ENCODE measurements around the gene ACSS2. TPM values are rescaled to one million over a fixed set of nuclear protein-coding genes. Genes with fewer than 3 reads are reported as not detected.

Gene ACSS2
- total and polyA plus RNA-seq, 2 of the 8 experiments (the other 6 are each of a cell fraction or from before 2014, with no cell fraction given) = 17.7 to 24.2 TPM

DNA sequence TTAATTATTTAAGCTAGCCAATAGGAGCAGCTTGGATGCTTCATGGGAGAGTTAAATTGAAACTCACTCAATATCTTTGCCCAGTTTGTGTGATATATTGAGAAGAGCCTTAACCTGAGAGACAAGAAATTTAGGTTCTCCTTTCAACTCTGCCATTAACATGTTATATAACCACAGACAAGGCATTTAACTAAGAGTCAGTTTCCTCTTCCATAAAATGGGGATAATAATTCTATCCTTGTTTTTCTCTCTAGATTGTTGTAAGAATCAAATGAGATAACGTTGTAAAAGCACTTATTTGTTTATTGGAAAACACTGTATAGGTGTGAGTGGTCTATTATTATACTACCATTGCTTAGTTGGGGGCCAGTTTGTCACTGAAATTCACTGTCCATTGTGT, 7.8 kb downstream of the ACSS2 start:
- Histone ChIP-seq H3K56ac (replicated peaks; ENCODE audit: insufficient read length, low read depth, low read length) (no peak overlapping the region), H4K20me1 (replicated peaks in 1 of 2; ENCODE audit: control insufficient read depth in 1 of 2, insufficient read depth in 2 of 2, low read length in 2 of 2) (peaks cover 0 to 3% of the 10 kb centered on the region in 2 experiments), H3K9ac (replicated peaks in 1 of 4; ENCODE audit: extremely low read depth in 1 of 4, low read depth in 3 of 4, low read length in 3 of 4) (no peak overlapping the region), H3K79me2 (ENCODE audit: control insufficient read depth in 1 of 2, insufficient read depth in 2 of 2, low read length in 2 of 2) (no peaks in the 10 kb centered on the region), H3K4me3 (ENCODE audit: extremely low read depth in 1 of 4, insufficient read depth in 2 of 4, low read depth in 3 of 4, low read length in 4 of 4) (no peak overlapping the region), H2BK5ac (ENCODE audit: low read depth, low read length) (no peak overlapping the region), H2BK15ac (ENCODE audit: low read length) (no peak overlapping the region), H3K79me1 (ENCODE audit: low read depth, low read length) (no peaks in the 10 kb centered on the region), H4K91ac (replicated peaks; ENCODE audit: insufficient read length, low read length) (no peak overlapping the region), H3K9me3 (ENCODE audit: insufficient read depth in 2 of 2, low read depth in 1 of 2, low read length in 1 of 2) (no peaks in the 10 kb centered on the region), H3K27ac (ENCODE audit: low read depth, low read length) (no peak overlapping the region), H3K36me3 (ENCODE audit: control insufficient read depth in 2 of 4, insufficient read depth in 4 of 4, low read length in 3 of 4) (no peaks in the 10 kb centered on the region; a peak in 3 of 8 replicates), H4K5ac (ENCODE audit: insufficient read length, low read depth, low read length) (no peak overlapping the region), H3K14ac (ENCODE audit: insufficient read length) (no peak overlapping the region), H3K4ac (replicated peaks; ENCODE audit: insufficient read length, low read depth, low read length) (no peak overlapping the region), H3K4me2 (ENCODE audit: insufficient read depth in 1 of 2, low read depth in 2 of 2, low read length in 2 of 2) (no peak overlapping the region), H3K23ac (ENCODE audit: insufficient read length) (no peak overlapping the region), H2BK120ac (replicated peaks; ENCODE audit: low read depth, low read length) (no peak overlapping the region), H2AFZ (ENCODE audit: low read length) (no peak overlapping the region), H4K8ac (ENCODE audit: extremely low read depth, insufficient read depth, low read length) (no peak overlapping the region), H3K4me1 (replicated peaks in 1 of 4; ENCODE audit: control insufficient read depth in 3 of 4, insufficient read depth in 4 of 4, low read length in 3 of 4) (no peaks in the 10 kb centered on the region; a peak in 1 of 7 replicates), H2AK5ac (ENCODE audit: low read depth, low read length) (no peak overlapping the region), H2BK12ac (ENCODE audit: low read depth, low read length) (no peak overlapping the region), H3K23me2 (ENCODE audit: low read depth, low read length) (no peaks in the 10 kb centered on the region), H2BK20ac (ENCODE audit: low read length) (no peak overlapping the region), H3K18ac (ENCODE audit: extremely low read depth, low read length) (no peak overlapping the region), H3K27me3 (replicated peaks in 1 of 4; ENCODE audit: control insufficient read depth in 3 of 4, extremely low read depth in 1 of 4, insufficient read depth in 3 of 4, low read length in 3 of 4) (no peaks in the 10 kb centered on the region)
- CTCF ChIA-PET (ENCODE audit: partially characterized antibody) = interaction anchor here (2.6 kb wide), 1 partner anchor 10 kb away, joined by 12 read pairs; no protein-coding TSS in a partner anchor
- no peak for FAIRE-seq
- POLR2A ChIA-PET (ENCODE audit: partially characterized antibody) = interaction anchor here (0.6 kb wide), 1 partner anchor 854 kb away, joined by 3 read pairs; no protein-coding TSS in a partner anchor
- WGBS, 2 experiments (ENCODE audit: extremely low coverage in 1 of 2, insufficient coverage in 1 of 2, insufficient read length in 1 of 2, insufficient replicate concordance in 2 of 2, low coverage in 1 of 2, low lambda C conversion rate in 2 of 2, missing lambda C conversion rate in 1 of 2) = 83% methylated on average over 1 of the region's 1 CpG; no CpG with 5 or more reads in 1 of the 2 experiments
- no peak for DNase-seq (ENCODE audit: low read depth in 1 of 2, low spot score in 2 of 2)
- TF ChIP-seq TEAD4 (IDR thresholded peaks at IDR 0.05; ENCODE audit: low read depth, low read length) (no peak), NRF1 (IDR thresholded peaks at IDR 0.05; ENCODE audit: low read depth, low read length) (no peak), ZNF274 (IDR thresholded peaks at IDR 0.05; ENCODE audit: borderline replicate concordance, extremely low read depth, low read length) (no peak), CEBPB (IDR thresholded peaks at IDR 0.05; ENCODE audit: low read depth, low read length) (no peak), TAF1 (IDR thresholded peaks at IDR 0.05; ENCODE audit: low read depth, low read length) (no peak)
